SK-MEL-5 (cell line): ENCODE data around the gene MEMO1. TPM values are rescaled to one million over a fixed set of nuclear protein-coding genes. Genes with fewer than 3 reads are reported as not detected.
A peak's percentile ranks its signal among the peaks of the same experiment; 100 is the strongest.

ENCODE experiments used
- DNase-seq: peaks from one replicate; pipeline ENCODE4 v3.0.0-alpha.2; 2016; ENCODE audit warnings: low read depth, low spot score
- in situ Hi-C: cut with HindIII; loops from 2 replicates; pipeline ENCODE4 v1.10.0; 2016; ENCODE audit warnings: low sequenced_read_pairs, high pct_unique_total_duplicates, low pct_unique_long_range_greater_than_20kb
- total RNA-seq: library from RNA; depleted of rRNA; stranded (reverse); fragments of >200 nt; shearing (Covaris generic); gene quantifications from 2 replicates; pipeline ENCODE4 v1.2.3, GENCODE V29; 2014

Gene MEMO1
- total RNA-seq, 1 experiment from 2014 or later: 56.2 TPM

DNA sequence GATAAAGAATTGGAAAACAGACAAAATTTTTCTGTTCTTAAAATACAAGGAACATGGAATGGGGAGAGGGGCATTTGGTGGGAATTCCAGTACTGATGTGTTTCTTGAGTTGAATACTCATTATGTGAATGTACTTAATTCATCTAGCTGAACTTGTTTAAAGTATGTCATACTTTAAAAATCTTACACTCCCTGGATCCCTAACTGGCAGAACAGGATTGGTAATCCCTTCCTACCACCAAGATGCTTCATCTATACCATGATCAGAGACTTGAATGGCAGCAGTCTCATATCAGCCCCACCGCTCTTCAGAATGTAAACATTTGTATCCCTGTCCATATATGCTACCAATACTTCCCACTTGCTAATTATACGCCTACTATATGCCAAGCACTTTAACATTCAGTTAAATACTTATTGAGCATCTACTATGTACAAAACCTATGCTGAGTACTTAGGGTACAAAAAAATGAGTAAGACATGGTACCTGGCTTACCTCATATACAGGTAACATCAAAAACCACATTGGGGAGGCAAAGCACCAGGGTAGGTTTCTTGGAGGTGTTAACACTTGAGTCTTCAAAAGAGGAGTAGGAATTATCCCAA, 5.3 kb downstream of the MEMO1 start:
- DNase-seq: no peak
- in situ Hi-C loops: no loop called here

DNA sequence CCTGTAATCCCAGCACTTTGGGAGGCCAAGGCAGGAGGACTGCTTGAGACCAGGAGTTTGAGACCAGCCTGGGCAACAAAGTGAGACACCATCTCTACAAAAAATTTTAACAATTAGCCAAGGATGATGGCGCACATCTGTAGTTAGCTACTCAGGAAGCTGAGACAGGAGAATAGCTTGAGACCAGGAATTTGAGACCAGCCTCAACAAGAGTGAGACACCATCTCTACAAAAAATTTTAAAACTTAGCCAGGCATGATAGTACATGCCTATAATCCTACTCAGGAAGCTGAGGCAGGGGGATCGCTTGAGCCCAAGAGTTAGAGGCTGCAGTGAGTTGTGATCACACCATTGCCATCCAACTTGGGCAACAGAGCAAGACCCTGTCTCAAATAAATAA, 7.0 kb downstream of the MEMO1 start:
- in situ Hi-C loops: no loop called here
- no peak for DNase-seq

DNA sequence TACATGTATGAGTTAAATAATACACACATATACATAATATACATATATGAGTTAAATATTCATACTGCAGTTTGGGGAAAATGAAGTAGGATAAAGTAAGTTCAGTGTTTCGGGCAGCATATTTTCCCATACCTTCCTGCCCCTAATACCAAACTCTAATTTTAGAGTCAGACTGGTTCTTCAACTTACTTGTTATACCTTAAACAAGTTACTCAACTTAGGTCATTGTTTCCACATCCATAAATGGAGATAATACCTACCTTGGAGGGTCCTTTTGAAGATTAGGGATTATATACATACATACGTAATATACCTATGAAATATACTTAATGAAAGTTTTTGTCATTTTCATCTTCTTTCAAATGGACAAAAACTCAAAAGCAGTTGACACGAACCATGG, 8.4 kb downstream of the MEMO1 start:
- in situ Hi-C loops: no loop called here
- DNase-seq: no peak

GRCh38 chr2:31999438-31999837, 11.4 kb downstream of the MEMO1 start:
- in situ Hi-C loops: no loop called here
- DNase-seq: no peak

- in situ Hi-C loops: no loop called here
- no peak for DNase-seq
Observed at GRCh38 chr2:31998731-31999383, 12.0 kb downstream of the MEMO1 start.

DNA sequence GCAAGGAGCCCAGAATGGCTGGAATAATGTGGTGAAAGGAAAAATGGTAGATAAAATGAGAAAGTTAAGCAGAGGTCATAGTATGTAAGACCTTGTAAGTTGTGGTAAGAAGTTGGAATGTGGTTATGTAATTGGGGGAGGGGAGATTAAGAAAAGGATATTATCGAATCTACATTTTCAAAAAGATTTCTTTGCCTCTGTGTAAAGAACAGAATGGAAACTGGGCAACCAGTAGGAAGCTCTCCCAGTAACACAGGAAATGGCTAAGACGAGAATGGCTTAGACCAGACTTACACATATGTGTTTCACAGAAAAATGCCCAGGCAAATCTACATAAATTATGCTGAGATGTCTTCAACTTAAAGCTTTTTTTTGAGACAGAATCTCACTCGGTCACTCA, 13.2 kb downstream of the MEMO1 start:
- in situ Hi-C loops: no loop called here
- DNase-seq: no peak

DNA sequence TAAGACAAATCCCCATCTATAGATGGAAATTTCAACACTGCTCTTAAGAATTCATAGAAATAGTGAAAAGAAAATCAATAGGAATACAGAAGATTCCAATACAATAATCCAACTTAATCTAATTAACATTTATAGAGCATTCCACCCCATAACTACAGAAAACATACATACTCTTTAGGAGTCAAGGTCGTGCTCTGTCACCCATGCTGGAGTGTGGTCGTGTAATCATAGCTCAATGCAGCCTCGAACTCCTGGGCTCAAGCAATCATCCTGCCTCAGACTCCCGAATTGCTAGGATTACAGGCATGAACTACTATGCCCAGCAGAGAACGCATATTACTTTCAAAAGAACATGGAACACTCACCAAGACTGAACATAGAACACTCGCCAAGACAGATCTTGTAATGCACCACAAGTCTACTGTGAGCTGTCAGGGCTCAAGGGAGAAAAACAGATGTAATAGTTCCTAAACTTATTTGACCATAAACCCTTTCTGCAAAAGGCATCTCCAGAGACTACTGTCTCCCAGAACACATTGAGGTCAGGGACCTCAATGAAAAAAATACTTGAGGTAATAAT, 14.1 kb downstream of the MEMO1 start:
- in situ Hi-C loops: no loop called here
- no peak for DNase-seq

DNA sequence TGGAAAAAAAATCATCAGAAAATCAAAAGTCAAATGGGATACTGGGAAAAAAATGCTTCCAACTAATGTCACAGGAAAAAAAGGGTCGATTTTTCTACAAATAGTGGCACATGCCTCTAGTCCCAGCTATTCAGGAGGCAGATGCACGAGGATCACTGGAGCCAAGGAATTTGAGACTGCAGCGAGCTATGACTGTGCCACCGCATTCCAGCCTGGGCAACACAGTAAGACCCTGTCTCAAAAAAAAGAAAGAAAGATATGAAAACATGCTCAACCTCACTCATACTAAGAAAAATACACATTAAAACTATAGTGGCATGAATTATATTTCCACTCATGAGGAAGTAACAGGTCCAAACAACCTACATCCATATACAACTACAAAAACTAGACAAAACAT, 17.9 kb downstream of the MEMO1 start:
- no peak for DNase-seq
- in situ Hi-C loops: no loop called here

DNA sequence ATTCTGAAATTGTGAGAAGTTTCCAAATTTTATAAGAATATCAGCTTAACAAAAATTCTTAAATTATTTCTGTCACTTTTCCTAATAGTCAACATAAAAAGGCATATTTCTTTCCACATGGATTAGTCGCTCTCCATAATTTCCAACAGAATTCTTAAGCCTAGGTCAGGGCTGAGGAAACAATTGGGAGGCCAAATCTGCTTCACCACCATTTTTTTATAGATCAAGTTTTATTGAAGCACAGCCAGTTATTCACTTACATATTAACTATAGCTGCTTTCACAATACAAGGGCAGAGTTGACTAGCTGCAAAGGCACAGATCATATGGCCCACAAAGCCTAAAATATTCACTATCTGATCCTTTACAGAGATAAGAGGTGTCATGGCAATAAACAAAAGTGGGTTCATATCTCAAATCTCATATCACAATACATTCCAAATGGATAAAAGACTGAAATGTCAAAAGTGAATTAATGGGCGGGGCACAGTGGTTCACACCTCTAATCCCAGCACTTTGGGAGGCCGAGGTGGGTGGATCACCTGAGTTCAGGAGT, 18.7 kb downstream of the MEMO1 start:
- DNase-seq: no peak
- in situ Hi-C loops: no loop called here

DNA sequence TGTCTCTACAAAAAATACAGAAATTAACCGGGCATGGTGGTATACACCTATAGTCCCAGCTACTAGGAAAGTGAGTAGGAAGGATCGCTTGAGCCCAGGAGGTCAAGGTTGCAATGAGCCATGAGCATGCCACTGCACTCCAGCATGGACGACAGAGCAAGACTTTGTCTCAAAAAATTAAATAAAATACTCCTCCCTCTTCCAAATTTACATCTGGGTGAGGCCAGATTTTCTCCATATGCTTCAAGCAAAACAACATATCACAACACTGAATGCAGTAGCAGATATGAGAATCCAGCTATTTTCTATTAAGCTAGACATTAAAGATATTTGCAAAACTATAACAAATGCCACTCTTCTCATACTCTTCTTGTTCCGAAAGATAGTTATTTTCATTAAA, 20.9 kb downstream of the MEMO1 start:
- no peak for DNase-seq
- in situ Hi-C loops: no loop called here

- in situ Hi-C loops: no loop called here
- no peak for DNase-seq
Observed at GRCh38 chr2:31987454-31988220, 23.2 kb downstream of the MEMO1 start.

GRCh38 chr2:31986906-31987305, 23.9 kb downstream of the MEMO1 start:
- no peak for DNase-seq
- in situ Hi-C loops: no loop called here

DNA sequence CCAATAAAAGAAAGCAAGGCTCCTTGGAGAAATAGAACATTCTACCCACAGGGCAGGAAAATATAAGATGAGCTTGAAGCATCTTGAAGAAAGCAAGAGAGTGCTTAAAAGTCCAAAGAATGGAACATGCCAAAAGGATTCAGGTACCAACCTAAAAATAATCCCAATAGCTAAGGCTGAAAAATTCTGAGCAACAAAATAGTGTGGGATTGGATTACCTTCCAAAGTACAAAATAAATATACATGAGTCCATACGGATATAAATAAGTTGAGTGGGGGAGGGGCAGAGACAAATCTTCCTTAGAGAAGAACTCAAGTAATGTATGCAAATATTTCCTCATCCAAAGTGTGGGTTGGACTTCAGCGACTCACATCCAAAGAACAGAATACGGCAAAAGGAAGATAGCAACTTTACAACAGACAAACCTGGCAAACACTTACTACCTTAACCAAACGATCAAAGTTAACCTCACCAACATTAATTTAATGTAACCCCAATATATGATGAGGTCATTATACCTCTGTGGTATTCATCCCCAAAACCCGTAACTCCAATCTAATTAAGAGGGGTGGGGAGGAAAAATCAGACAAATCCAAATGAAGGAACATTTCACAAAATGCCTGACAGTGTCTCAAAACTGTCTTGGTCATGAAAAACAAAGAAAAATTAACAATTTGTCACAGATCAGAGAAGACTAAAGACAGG, 26.9 kb downstream of the MEMO1 start:
- DNase-seq: no peak
- in situ Hi-C loops: no loop called here

- peak; percentile 88 for DNase-seq
- in situ Hi-C loops: no loop called here
Observed at GRCh38 chr2:31980674-31981356, 30.0 kb downstream of the MEMO1 start.

- in situ Hi-C loops: no loop called here
- DNase-seq: no peak
Observed at GRCh38 chr2:31979956-31980355, 30.9 kb downstream of the MEMO1 start.

- no peak for DNase-seq
- in situ Hi-C loops: no loop called here
Observed at GRCh38 chr2:31979018-31979417, 31.8 kb downstream of the MEMO1 start.

GRCh38 chr2:31978436-31978835, 32.4 kb downstream of the MEMO1 start:
- no peak for DNase-seq
- in situ Hi-C loops: no loop called here
